NB4 (cell line): ENCODE data around the gene PRR33.

Source experiments
- DNase-seq: peaks from one replicate; pipeline ENCODE4 v3.0.0; 2010; ENCODE audit warnings: low read depth
- H3K4me3 ChIP-seq: one replicate; pipeline ENCODE4 v1.5.1; 2011; ENCODE audit warnings: mild to moderate bottlenecking, low read depth, low read length, moderate library complexity
- MYC ChIP-seq: IDR thresholded peaks from 2 replicates; pipeline ENCODE4 v1.6.1; 2011; ENCODE audit warnings: low read depth, low read length
- POLR2A ChIP-seq: IDR thresholded peaks from 2 replicates; pipeline ENCODE4 v1.6.1; 2011; ENCODE audit warnings: mild to moderate bottlenecking; ENCODE audit not compliant: insufficient read length; ENCODE audit errors: extremely low read depth
- TF ChIP-seq, protein P1 (sequence below): IDR thresholded peaks from one replicate; pipeline ENCODE4 v1.5.1; 2012; ENCODE audit warnings: low read depth, low read length
- TF ChIP-seq, protein P2 (sequence below): IDR thresholded peaks from 2 replicates; pipeline ENCODE4 v1.6.1; 2011; ENCODE audit warnings: low read depth, low read length

The PRR33 gene

DNA sequence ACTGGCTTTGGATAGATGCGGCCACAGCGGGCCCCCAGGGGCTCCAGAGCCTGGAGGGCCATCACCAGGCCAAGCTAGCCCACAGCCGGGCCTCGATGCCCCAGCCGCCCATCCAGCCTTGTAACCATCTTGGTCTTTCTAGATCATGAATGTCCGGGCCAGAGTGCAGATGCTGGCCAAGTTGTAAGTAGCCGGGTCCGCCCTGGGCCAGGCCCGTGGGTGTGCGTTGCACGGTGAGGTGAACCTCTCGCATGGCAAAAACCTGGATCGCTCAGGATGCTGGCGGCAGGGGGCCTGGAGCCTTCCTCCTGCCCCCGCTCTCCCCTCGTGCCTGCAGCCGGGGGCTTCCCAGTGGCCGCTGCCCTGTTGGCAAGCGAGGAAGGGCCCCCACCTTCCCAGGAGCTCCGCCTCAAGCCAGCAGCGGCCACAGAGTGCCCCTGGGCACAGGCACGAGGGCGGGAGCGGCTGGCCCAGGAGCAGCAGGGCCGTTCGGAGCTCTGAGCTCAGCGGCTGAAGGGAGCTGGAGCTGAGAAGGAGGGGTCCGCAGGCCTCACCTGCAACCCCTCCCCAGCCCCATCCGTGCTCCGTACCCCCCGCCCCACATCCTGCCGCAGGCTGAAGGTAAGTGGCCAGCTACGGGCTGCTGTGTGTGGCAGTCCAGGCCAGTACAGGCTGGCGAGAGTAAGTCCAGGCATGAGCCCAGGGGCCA lies 44.5 kb upstream of the PRR33 start:
- no peak overlapping the region for H3K4me3 ChIP-seq
- no peak for DNase-seq
- TF ChIP-seq, protein P1, sequence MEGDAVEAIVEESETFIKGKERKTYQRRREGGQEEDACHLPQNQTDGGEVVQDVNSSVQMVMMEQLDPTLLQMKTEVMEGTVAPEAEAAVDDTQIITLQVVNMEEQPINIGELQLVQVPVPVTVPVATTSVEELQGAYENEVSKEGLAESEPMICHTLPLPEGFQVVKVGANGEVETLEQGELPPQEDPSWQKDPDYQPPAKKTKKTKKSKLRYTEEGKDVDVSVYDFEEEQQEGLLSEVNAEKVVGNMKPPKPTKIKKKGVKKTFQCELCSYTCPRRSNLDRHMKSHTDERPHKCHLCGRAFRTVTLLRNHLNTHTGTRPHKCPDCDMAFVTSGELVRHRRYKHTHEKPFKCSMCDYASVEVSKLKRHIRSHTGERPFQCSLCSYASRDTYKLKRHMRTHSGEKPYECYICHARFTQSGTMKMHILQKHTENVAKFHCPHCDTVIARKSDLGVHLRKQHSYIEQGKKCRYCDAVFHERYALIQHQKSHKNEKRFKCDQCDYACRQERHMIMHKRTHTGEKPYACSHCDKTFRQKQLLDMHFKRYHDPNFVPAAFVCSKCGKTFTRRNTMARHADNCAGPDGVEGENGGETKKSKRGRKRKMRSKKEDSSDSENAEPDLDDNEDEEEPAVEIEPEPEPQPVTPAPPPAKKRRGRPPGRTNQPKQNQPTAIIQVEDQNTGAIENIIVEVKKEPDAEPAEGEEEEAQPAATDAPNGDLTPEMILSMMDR = no peak
- TF ChIP-seq, protein P2, sequence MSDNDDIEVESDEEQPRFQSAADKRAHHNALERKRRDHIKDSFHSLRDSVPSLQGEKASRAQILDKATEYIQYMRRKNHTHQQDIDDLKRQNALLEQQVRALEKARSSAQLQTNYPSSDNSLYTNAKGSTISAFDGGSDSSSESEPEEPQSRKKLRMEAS = no peak
- TF ChIP-seq MYC = no peak
- TF ChIP-seq POLR2A = no peak

DNA sequence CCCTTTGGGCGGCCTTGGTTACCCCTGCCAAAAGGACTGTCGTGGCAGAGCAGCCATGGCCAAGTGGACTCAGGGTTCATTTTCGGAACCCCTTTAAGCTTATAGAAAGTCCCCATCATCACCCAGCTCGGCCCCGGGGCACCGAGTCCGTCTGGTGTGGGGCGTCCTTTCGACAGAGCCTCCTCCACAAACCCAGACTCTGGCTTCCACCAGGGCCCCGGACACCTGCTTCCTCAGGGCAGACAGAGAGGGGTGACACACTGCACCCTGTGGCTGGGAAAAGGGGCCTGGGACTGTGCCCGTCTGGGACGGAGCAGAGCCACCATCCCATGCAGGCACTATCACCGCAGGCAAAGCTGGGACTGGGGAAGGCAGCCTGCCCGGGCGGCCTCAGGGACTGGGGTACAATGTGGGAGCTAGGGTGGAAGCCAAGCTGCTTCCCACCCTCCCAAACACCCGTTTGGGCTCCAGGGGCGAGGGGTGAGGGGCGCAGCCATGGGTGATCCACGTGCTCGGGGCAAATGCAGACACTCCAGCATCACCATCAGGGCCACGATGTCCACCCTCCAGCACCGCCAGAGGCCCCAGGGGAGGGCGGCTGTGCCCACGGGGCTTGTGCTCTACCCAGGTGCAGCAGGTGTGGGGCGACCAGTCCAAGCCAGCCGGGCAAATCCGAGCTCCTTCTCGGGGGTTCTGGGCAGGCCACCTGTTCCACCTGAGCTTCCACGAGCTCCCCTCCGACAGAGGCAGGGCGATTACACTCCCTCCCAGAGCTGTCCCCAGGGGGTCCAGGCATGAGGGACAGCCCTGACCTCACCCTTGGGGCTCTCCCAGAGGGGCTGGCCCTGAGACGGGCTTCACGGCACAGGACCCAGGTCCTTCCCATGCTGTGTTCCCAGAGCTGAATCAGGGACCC lies 43.7 kb upstream of the PRR33 start:
- no peak overlapping the region for H3K4me3 ChIP-seq
- DNase-seq = no peak
- TF ChIP-seq, protein P1 = no peak
- TF ChIP-seq, protein P2 = no peak
- no peak for TF ChIP-seq POLR2A
- TF ChIP-seq MYC = no peak

- H3K4me3 ChIP-seq = no peak overlapping the region
- TF ChIP-seq, protein P2 = no peak
- TF ChIP-seq POLR2A (no peak), MYC (no peak)
- TF ChIP-seq, protein P1 = no peak
- DNase-seq = peak; percentile 30
Measured at GRCh38 chr11:1934335-1935155, 42.9 kb upstream of the PRR33 start.

GRCh38 chr11:1933416-1934334 lies 42.0 kb upstream of the PRR33 start:
- H3K4me3 ChIP-seq = no peak overlapping the region
- TF ChIP-seq, protein P2 = no peak
- TF ChIP-seq POLR2A (no peak), MYC (no peak)
- TF ChIP-seq, protein P1 = no peak
- no peak for DNase-seq

- no peak overlapping the region for H3K4me3 ChIP-seq
- TF ChIP-seq POLR2A (no peak), MYC (no peak)
- TF ChIP-seq, protein P1 = no peak
- TF ChIP-seq, protein P2 = no peak
- DNase-seq = no peak
Measured at GRCh38 chr11:1932681-1933080, 41.0 kb upstream of the PRR33 start.
